HCT116 (cell line): ENCODE data around the gene RFLNA. TPM values are rescaled to one million over a fixed set of nuclear protein-coding genes. Genes with fewer than 3 reads are reported as not detected.

ENCODE experiments used
- CBX3 ChIP-seq: IDR thresholded peaks from 2 replicates; pipeline ENCODE4 v1.6.1; 2012; ENCODE audit warnings: low read depth
- CTCF ChIP-seq, 3 experiments: fragments of 200-600 bp in 1 of 3; sonication (generic) in 1 of 3; IDR thresholded peaks in 2 of 3; conservative IDR thresholded peaks in 1 of 3; 2 replicates each; pipeline ENCODE4 v1.5.1; 2012 to 2017; ENCODE audit warnings: low read depth in 2 of 3, low read length in 2 of 3, antibody characterized with exemption in 1 of 3, borderline replicate concordance in 1 of 3, control low read depth in 1 of 3, mild to moderate bottlenecking in 1 of 3, mixed read lengths in 1 of 3, mixed run types in 1 of 3, moderate library complexity in 1 of 3; ENCODE audit not compliant: insufficient read depth in 1 of 3
- EZH2phosphoT487 ChIP-seq: fragments of 200-600 bp; IDR thresholded peaks from 2 replicates; pipeline ENCODE4 v1.6.1; 2018; ENCODE audit warnings: antibody characterized with exemption, borderline replicate concordance
- FOSL1 ChIP-seq: IDR thresholded peaks from 2 replicates; pipeline ENCODE4 v1.6.1; 2012; ENCODE audit warnings: low read depth
- JUND ChIP-seq: IDR thresholded peaks from 2 replicates; pipeline ENCODE4 v1.6.1; 2012
- MAX ChIP-seq: IDR thresholded peaks from 2 replicates; pipeline ENCODE4 v1.6.1; 2012
- POLR2AphosphoS5 ChIP-seq: IDR thresholded peaks from 2 replicates; pipeline ENCODE4 v1.6.1; 2011; ENCODE audit warnings: mild to moderate bottlenecking, low read depth, low read length, moderate library complexity
- SP1 ChIP-seq: IDR thresholded peaks from 2 replicates; pipeline ENCODE4 v1.6.1; 2012; ENCODE audit warnings: low read depth
- SRF ChIP-seq: IDR thresholded peaks from 2 replicates; pipeline ENCODE4 v1.6.1; 2012; ENCODE audit warnings: low read depth
- YY1 ChIP-seq: IDR thresholded peaks from 2 replicates; pipeline ENCODE4 v1.6.1; 2011; ENCODE audit warnings: low read length, low read depth, moderate library complexity, mild to moderate bottlenecking; ENCODE audit not compliant: insufficient replicate concordance; ENCODE audit errors: extremely low read depth
- ZFX ChIP-seq: fragments of 450-650 bp; IDR thresholded peaks from 2 replicates; pipeline ENCODE4 v1.6.1; 2017
- total RNA-seq: library from RNA; stranded (reverse); gene quantifications from one replicate; pipeline ENCODE4 v1.2.1, GENCODE V29; 2021; ENCODE audit not compliant: unreplicated experiment

The RFLNA gene
- total RNA-seq, 1 experiment from 2014 or later, result not detected

DNA sequence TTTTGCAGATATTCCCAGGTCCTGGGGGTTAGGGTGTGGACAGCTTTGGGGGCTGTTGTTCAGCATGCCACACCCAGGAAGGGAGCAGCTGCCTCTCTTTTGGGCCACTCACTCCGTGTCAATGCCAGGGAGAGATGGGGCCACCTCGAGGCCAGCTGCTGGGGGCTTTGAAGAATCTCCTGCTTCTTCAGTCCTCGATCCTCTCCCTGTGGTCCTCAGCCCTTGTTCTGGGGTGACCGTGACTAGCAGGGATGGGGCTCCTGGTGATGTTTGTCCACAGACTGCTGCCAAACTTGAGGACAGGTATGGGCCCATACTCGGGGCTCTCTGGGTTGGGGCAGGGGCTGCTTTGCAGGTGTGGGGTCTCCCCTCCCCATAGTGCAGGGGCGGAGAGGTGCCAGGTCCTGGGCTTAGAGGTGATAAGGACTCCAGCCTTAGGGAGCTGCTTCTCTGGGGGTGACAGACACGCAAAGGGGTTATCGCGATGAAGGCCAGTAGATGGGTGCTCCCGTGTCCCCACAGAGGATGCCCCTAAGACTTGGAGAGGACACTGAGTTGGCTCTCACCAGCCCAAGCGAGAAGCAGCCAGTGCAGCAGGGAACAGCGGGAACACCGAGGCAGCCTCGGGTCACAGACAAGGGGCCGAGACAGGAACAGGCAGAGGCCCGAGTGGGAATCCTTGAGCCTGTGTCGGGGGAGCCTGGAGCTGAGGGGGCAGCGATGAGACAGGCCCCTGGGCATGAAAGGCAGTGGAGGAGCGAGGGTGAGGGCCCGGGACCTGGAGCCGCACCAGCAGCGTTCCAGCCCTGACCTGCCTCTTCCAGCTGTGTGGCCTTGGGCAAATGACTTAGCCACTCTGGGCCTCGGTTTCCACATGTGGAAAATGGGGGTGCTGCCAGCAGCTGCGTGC is 11.1 kb downstream of the RFLNA start (continued):
- TF ChIP-seq CTCF (IDR thresholded peaks at IDR 0.05 in 2 of 3, conservative IDR thresholded peaks at IDR 0.05 in 1 of 3; ENCODE audit: borderline replicate concordance in 1 of 3, insufficient read depth in 1 of 3, low read depth in 2 of 3, low read length in 2 of 3), result no peak
- TF ChIP-seq MAX, result no peak
- TF ChIP-seq POLR2AphosphoS5, result no peak
- TF ChIP-seq ZFX, result no peak
- TF ChIP-seq SP1, result no peak
- TF ChIP-seq EZH2phosphoT487, result no peak
- TF ChIP-seq FOSL1, result no peak
- no peak for TF ChIP-seq JUND
- TF ChIP-seq YY1, result no peak
- TF ChIP-seq CBX3, result no peak
- no peak for TF ChIP-seq SRF
